Lower lobe of right lung (tissue), 2 donors: ENCODE measurements around the gene CHTOP. TPM values are rescaled to one million over a fixed set of nuclear protein-coding genes. Genes with fewer than 3 reads are reported as not detected.
"Not testable (repeated sequence)": the region's sequence is repeated elsewhere in the genome, so short reads cannot be mapped to it uniquely, and the experiment has no call there.

Source experiments
- ATAC-seq, 2 donors: fragments of 200-7000 bp; cut with Tn5 transposase; one replicate each; pipeline ENCODE4 v1.9.1; 2020 to 2022; ENCODE audit warnings: mild to moderate bottlenecking in 2 of 2, moderate library complexity in 2 of 2
- DNase-seq: peaks from one replicate; pipeline ENCODE4 v3.0.0-alpha.2; 2020
- H3K27ac ChIP-seq: fragments of 200-600 bp; one replicate; pipeline ENCODE4 v1.8.0; 2022
- H3K27me3 ChIP-seq: fragments of 200-600 bp; one replicate; pipeline ENCODE4 v1.8.0; 2022; ENCODE audit warnings: low read depth
- H3K36me3 ChIP-seq: fragments of 200-600 bp; one replicate; pipeline ENCODE4 v1.8.0; 2022; ENCODE audit warnings: mild to moderate bottlenecking
- H3K4me1 ChIP-seq: fragments of 200-600 bp; one replicate; pipeline ENCODE4 v1.8.0; 2022
- H3K4me3 ChIP-seq: fragments of 200-600 bp; one replicate; pipeline ENCODE4 v1.8.0; 2022; ENCODE audit warnings: mild to moderate bottlenecking
- H3K9me3 ChIP-seq: fragments of 200-600 bp; one replicate; pipeline ENCODE4 v1.8.0; 2022
- CTCF ChIP-seq: fragments of 200-600 bp; IDR thresholded peaks from one replicate; pipeline ENCODE4 v1.8.0; 2022; ENCODE audit warnings: antibody characterized with exemption, mild to moderate bottlenecking
- intact Hi-C: fragments of 100-400 bp; cut with DNase I; formaldehyde crosslinking; loops from one replicate; pipeline ENCODE4 v1.11.0; 2022
- total RNA-seq: library from RNA; stranded (reverse); fragmentation: NEBNext Ultra II Directional; extraction: Animal tissue kit (Norgen Biotek cat#: 25700); gene quantifications from one replicate; pipeline ENCODE4 v1.2.1, GENCODE V29; 2021
- donor health status: DM: no; HTN: yes; CAD: no; lungs with severe emphysema.

Gene CHTOP
- total RNA-seq, 1 donor from 2014 or later: 72.2 TPM

DNA sequence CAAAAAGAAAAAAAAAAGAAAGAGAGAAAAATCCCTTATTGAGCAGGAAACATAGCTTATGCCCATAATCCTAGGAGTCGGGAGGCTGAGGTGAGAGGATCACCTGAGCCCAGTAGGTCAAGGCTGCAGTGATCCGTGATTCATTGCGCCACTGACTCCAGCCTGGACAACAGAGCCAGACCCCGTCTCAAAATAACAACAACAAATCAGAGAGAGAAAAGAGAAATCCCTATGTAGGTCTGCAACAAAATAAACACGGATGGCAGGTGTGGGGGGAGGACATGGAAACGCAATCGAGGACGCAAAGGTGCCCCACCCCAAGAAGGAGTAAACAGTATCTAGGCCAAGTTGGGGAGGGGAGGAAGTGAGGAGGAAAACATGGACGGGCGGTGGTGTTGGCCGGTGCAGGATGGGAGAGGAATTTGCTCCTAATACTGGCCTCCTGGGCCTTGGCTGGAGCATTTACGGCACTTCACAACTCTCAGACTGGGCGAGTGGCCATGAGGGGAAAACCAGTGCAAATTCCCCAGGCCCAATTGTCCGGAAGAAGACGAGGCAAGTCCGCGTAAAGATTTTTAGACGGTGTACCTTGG lies 609 bp upstream of the CHTOP start:
- H3K4me3 ChIP-seq: peak overlapping the region; percentile 60
- peaks cover 29% of the 10 kb centered on the region for H3K36me3 ChIP-seq
- ATAC-seq (peak; percentile 58 to 68), DNase-seq (peak; percentile 67)
- no peak for TF ChIP-seq CTCF
- H3K4me1 ChIP-seq: peaks cover 57% of the 10 kb centered on the region
- no peaks in the 10 kb centered on the region for H3K27me3 ChIP-seq
- intact Hi-C loops: no loop called here
- H3K27ac ChIP-seq: peak overlapping the region; percentile 99
- no peaks in the 10 kb centered on the region for H3K9me3 ChIP-seq

DNA sequence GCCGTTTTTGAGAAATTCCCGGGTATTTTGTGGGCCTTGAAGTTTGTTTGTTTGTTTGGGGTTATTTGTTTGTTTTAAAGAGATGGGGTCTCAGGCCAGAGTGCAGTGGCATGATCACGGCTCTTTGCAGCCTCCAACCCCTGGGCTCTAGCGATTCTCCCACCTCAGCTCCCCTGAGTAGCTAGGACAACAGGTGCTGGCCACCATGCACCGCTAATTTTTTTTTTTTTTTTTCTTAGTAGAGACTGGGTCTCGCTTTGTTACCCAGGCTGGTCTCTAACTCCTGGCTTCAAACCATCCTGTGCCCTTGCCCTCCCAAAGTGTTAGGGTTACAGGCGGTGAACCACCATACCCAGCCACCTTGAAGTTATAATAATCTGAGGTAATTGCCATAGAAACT lies 2.0 kb downstream of the CHTOP start:
- no peaks in the 10 kb centered on the region for H3K9me3 ChIP-seq
- TF ChIP-seq CTCF: no peak
- H3K4me3 ChIP-seq: peak overlapping the region; percentile 60
- H3K36me3 ChIP-seq: peaks cover 55% of the 10 kb centered on the region
- intact Hi-C loops: no loop called here
- ATAC-seq (no peak), DNase-seq (no peak)
- no peak overlapping the region for H3K27ac ChIP-seq
- H3K27me3 ChIP-seq: no peaks in the 10 kb centered on the region
- H3K4me1 ChIP-seq: peaks cover 44% of the 10 kb centered on the region

DNA sequence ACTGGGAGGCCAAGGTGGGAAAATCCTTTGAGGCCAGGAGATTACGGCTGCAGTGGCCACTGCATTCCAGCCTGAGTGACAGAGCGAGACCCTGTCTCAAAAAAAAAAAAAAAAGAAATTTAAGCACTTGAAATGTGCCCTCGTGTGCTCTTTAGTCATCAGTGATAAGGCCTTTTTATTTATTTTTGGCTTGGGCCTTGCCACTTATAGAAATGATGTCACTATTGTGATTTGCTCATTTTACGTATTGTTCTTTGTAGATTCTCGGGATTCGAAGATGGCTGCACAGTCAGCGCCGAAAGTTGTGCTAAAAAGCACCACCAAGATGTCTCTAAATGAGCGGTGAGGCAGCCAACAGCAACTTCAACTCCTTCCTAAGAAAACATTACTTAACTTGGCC lies 2.4 kb downstream of the CHTOP start:
- Histone ChIP-seq H3K4me3 (no peak overlapping the region), H3K9me3 (no peaks in the 10 kb centered on the region), H3K27me3 (no peaks in the 10 kb centered on the region), H3K27ac (no peak overlapping the region), H3K36me3 (peaks cover 60% of the 10 kb centered on the region), H3K4me1 (peaks cover 41% of the 10 kb centered on the region)
- DNase-seq: no peak
- TF ChIP-seq CTCF: no peak
- no peak for ATAC-seq
- intact Hi-C loops: no loop called here

GRCh38 chr1:153638261-153638660 lies 4.4 kb downstream of the CHTOP start:
- Histone ChIP-seq H3K27me3 (no peaks in the 10 kb centered on the region), H3K27ac (no peak overlapping the region), H3K36me3 (peaks cover 79% of the 10 kb centered on the region), H3K4me3 (no peak overlapping the region), H3K4me1 (peaks cover 33% of the 10 kb centered on the region), H3K9me3 (no peaks in the 10 kb centered on the region)
- DNase-seq (no peak), ATAC-seq (no peak)
- intact Hi-C loops: no loop called here
- TF ChIP-seq CTCF: no peak

- no peak for TF ChIP-seq CTCF
- Histone ChIP-seq H3K4me1 (peaks cover 35% of the 10 kb centered on the region), H3K27ac (no peak overlapping the region), H3K27me3 (no peaks in the 10 kb centered on the region), H3K9me3 (no peaks in the 10 kb centered on the region), H3K4me3 (no peak overlapping the region), H3K36me3 (peaks cover 89% of the 10 kb centered on the region)
- no peak for DNase-seq
- intact Hi-C loops: no loop called here
- no peak for ATAC-seq
Observed at GRCh38 chr1:153639280-153639679, 5.4 kb downstream of the CHTOP start.

DNA sequence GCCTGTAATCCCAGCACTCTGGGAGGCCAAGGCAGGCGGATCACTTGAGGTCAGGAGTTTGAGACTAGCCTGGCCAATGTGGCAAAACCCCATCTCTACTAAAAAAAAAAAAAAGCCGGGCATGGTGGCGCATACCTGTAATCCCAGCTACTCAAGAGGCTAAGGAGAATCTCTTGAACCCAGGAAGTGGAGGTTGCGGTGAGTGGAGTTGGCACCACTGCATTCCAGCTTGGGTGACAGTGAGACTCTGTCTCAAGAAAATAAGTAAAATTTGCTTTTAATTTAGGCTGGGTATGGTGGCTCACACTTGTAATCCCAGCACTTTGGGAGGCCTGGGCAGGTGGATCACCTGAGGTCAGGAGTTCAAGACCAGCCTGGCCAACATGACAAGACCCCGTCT lies 6.3 kb downstream of the CHTOP start:
- intact Hi-C loops, H3K9me3 ChIP-seq, H3K4me3 ChIP-seq, H3K27me3 ChIP-seq, DNase-seq, H3K27ac ChIP-seq, ATAC-seq: not testable (repeated sequence)
- H3K4me1 ChIP-seq: peaks cover 30% of the 10 kb centered on the region
- H3K36me3 ChIP-seq: peaks cover 97% of the 10 kb centered on the region
